ENCODE data around the gene CACNA2D2.

GRCh38 chr3:50331364-50331907 is 172.0 kb downstream of the CACNA2D2 start:
- TF ChIP-seq CTCF (conservative IDR thresholded peaks at IDR 0.05; ENCODE audit: low read length) (no peak), EZH2phosphoT487 (IDR thresholded peaks at IDR 0.05; ENCODE audit: borderline replicate concordance) (no peak)
